Activated gamma-delta T cell (primary cell): Measurements from ENCODE around the gene SAMD14.

Source experiments
- DNase-seq: peaks from one replicate; lab custom pipeline; 2025; lab: John Stamatoyannopoulos, UW

SAMD14 gene

DNA sequence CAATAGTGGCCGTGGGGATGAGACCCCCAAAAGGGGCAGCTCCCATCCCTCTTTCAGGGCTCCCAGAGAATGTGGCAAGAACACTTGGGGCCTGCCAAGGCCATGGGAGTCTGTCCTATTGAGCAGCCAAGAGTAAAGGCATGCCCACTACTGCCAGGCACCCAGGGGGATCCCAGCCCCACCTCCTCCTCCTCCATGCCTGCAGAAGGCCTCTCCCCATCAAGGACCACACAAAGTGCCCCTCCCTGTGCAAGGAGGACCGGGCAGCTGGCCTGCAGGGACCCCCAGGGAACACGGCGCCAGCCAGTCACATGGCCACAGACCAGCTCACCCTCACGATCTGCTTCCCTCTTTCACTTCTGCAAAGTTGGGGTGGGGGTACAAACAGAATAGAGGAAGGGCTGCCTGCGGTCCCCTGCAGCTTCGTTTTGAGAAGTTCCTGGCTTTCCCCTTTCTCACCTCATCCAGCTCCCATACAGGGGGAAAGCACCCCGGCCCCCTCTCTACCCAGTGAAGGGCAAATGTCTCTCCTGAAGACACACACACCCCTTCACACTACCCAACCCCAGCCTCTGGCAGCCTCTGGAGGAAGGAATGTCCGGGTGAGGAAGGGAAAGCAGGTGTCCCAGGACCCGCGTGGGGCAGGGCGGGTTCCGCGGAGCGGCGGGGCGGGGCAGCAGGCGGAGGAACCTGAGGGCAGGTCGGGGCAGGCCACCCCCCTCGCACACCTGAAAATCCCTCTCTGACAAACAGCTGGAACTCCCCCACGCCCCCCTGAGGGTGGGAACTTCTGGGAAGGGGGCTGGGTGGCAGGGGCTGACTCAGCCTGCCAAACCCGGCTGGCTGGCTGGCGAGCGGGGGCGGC lies 18.5 kb upstream of the SAMD14 start:
- DNase-seq = peak; percentile 56

DNA sequence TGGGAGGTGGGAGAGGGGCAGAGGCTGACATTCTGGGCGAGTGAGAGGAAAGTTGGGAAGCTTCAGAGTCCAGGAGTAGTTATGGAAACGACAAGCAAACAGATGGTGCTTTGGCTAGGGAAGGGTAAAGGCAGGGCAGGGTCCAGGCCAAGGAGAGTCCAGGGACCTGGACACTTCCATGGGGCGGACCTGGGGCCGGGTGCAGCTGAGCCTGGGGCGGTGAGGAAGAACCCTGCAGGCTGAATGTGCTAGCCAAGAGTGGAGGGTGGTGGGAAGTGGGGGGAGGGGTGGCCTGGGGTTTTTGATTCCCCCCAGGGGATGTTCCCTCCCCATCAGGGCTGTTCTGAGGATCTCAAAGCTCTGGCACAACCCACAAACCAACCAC lies 17.9 kb upstream of the SAMD14 start:
- DNase-seq = no peak

- no peak for DNase-seq
Measured at GRCh38 chr17:50146927-50147665, 17.1 kb upstream of the SAMD14 start.

DNA sequence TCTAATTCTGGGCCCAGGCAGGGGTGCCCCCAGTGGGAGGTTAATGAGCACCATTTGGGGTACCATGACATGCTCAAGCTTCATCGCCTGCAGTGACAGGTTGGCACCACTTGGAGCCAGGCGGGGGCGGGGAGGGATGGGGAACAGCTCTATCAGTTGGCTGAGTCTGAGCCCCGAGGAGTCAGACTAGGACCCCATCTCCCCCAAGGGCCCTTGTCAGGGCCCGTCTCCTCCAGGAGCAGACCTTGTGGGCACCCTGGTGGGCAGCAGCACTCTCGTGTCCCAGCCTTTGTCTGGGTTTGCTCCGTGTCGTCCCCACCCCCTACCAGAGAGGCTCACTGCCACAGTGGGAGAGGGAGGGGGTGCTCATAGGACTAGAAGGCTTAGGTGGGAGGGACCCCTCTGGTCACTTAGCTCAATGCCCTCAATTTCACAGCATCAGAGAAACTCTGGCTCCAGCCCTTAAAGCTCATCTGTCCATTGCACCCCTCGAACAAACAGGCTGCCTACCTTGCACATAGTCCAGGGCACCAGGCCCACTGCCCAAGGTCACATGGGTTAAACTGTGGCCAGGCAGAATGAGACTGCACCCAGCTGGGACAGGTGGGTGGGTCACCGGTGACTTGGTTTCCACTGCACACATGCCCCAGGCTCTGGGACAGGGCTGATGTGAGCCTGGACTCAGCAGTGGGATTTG lies 16.4 kb upstream of the SAMD14 start:
- no peak for DNase-seq

DNA sequence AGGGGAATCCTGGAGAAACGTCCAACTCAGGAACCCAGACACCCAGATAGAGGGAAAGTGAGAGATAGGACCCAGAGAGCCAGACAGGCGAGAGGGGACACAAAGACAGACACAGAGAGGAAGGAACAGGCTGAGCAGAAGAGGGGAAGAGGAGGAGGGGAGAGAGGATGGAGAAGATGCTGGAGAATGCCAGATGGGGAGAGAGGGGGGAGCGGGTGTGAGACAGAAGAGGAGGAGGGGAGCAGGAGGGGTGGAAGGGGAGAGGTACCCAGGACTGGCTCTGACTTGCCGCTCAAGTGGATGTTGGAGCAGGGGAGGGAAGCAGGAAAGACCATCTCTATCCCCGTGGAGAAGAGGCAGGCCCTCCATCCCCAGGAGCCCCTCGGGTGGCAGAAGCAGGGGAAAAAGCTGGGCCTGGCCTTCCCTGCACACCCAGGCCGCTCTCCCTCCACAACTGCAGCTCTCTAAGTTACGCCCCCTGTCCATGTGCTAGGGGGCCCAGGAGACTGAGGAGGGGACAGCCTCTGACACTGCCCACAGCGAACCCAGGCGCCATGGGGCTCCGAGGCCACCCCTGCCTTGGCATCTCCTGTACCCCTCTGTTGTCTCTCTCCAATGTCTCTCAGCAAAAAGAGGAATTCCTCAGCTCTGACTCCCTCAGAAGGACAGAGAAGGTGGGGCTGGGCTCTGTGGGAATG lies 15.7 kb upstream of the SAMD14 start:
- no peak for DNase-seq

GRCh38 chr17:50144845-50145531 lies 15.0 kb upstream of the SAMD14 start:
- DNase-seq = no peak

- no peak for DNase-seq
Measured at GRCh38 chr17:50144355-50144754, 14.4 kb upstream of the SAMD14 start.

DNA sequence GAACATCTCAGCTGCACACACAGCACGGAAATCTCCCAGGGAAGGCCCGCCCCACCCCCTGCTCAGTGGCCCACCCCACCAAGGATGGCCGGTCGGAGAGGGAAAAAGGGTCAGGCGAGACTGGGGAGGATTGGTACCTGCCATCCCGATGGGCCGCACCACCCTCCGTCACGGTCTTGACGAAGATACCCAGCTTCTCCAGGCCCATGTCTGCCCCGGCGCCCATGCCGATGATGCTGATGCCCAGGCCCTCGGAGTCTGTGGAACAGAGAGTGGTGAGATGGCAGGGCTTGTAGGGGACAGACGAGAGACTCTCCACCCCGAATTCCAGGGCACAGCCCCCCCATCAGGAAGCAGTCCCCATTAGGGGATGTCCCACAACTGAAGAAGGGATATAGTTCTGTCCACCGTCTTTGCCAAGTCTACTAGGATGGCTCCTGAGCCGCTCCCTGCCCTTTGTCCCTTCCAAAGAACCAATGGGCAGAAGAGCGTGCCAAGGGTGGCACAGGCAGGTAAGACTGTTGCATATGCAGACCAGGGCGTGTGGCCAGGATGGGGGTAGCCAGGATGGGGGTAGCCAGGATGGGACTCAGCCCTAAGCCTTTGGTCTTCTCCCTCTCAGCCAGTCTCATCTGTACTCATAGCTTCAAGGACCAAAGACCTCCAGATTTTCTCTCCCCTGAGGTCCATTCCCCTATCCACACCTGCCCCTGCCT lies 13.7 kb upstream of the SAMD14 start:
- no peak for DNase-seq

- DNase-seq = no peak
Measured at GRCh38 chr17:50141745-50142110, 11.8 kb upstream of the SAMD14 start.

- DNase-seq = no peak
Measured at GRCh38 chr17:50141026-50141744, 11.2 kb upstream of the SAMD14 start.

DNA sequence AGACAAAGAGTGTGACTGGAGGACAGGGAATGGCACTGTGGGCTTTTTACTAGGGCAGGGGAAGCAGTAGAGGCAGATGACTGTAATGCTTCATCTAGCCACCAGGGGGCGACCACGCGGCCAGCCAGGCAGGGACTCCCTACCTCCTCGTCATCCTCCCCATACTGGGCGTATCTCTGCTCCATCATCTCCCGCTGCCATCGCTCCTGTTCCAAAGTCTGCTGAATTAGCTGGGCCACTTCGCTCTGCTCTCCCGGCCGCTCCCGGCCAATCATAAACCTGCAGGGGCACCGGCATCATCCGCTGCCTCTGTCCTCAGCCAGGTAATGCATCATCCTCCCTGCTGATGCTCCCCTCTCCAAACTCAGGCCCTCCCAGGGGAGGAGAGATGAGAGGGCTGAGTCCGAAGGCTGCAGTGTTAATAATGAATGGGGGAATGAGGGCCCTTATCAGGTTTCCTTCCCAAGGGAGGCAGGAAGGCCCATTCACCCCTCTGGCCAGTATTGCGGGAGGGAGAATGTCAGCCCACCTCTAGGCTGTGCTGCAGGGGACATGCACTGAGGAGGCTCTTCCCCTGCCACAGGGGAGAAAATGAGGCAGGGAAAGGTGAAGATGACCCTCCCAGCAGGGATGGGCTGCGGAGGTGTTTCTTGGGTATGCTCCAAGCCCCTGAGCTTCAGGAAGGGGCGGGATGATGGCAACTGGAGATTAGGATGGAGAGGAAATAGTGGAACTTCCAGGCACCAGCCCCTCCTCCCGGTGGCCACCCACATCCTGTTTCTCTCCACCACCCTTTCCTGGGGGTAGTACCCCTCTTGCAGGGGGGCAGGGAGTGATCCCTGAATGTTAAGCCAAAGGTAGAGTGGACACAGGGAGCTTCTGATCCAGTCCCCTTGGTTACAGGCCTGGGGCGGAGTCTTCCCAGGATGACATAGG lies 10.3 kb upstream of the SAMD14 start:
- DNase-seq = peak; percentile 30

- no peak for DNase-seq
Measured at GRCh38 chr17:50139185-50139783, 9.3 kb upstream of the SAMD14 start.

DNA sequence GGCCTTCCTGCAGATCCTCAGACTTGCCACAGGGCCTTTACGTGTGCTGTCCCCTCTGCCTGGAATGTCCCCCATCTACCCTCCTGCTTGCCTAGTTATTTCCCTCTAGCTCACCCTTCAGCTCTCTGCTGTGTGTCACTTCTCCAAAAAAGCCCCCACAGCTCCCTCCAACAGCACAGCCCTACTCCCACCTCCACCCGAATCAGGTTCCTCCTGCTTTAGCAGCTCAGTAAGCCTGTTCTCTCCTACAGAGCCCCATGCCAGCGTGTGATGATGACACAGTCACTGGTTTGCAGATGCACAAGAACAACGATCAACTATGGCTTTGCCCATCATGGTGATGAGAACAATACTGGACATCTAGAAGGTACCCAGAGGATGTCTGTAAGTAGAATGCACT lies 7.1 kb upstream of the SAMD14 start:
- no peak for DNase-seq

DNA sequence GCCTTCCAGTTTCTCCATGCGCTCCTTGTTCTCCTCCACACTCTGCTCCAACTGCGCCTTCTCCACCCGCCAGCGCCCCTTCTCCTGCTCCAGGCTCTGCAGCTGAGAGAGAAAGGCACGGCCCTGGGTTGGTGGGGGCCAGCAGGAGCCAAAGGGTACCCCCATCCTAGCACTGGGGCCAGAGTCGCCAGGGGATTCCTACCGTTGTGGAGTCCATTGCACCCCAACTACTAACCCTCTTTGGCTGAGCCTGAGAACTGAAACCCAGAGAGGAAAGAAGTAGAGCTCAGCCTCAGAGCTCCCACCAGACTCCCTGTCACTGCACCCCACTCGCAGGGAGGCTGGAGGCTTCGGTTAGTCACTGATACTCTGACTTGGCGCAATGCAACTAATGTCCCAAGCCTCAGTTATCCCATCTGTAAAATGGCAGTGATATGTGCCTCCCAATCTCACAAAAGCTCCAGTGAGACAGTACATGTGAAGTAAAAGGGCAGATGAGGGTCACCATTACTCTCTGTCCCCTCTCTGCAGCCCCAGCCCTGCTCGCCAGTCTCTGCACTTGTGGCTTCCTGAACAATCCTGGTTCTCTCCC lies 6.2 kb upstream of the SAMD14 start:
- no peak for DNase-seq

GRCh38 chr17:50135316-50136095 lies 5.5 kb upstream of the SAMD14 start:
- no peak for DNase-seq

GRCh38 chr17:50134206-50135110 lies 4.5 kb upstream of the SAMD14 start:
- DNase-seq = no peak

DNA sequence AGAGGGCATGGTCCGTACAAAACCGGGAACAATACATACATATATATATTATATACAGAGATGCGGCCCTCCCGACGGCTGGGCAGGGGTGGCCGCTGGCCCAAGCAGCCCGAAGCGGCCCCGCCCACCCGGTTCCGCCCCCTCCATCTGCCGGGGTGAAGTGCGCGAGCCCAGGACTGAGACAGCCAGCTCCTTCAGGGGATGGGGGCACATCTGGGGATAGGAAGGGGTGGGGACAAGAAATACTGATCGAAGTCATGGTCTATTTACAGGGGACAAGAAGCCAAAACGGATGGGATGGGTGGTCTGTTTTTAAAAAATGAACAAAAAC lies 3.8 kb upstream of the SAMD14 start:
- no peak for DNase-seq
